Eye (tissue), 1 donor: ENCODE measurements around the gene RABGGTA.

Experiments
- DNase-seq: peaks from one replicate; pipeline ENCODE4 v3.0.0-alpha.2; 2015

The RABGGTA gene

GRCh38 chr14:24278424-24278823 is 7.0 kb upstream of the RABGGTA start:
- DNase-seq, result no peak

- no peak for DNase-seq
Measured at GRCh38 chr14:24277606-24278321, 6.4 kb upstream of the RABGGTA start.

GRCh38 chr14:24277071-24277470 is 5.7 kb upstream of the RABGGTA start:
- no peak for DNase-seq

- DNase-seq, result no peak
Measured at GRCh38 chr14:24274101-24274543, 2.7 kb upstream of the RABGGTA start.

- no peak for DNase-seq
Measured at GRCh38 chr14:24273422-24273998, 2.1 kb upstream of the RABGGTA start.

GRCh38 chr14:24272467-24272866 is 1.1 kb upstream of the RABGGTA start:
- DNase-seq, result no peak

- no peak for DNase-seq
Measured at GRCh38 chr14:24271834-24272263, 452 bp upstream of the RABGGTA start.

GRCh38 chr14:24270537-24271133 is 762 bp downstream of the RABGGTA start:
- no peak for DNase-seq

GRCh38 chr14:24269910-24270536 is 1.4 kb downstream of the RABGGTA start:
- DNase-seq, result no peak

GRCh38 chr14:24269368-24269767 is 2.0 kb downstream of the RABGGTA start:
- DNase-seq, result no peak

GRCh38 chr14:24268225-24268624 is 3.2 kb downstream of the RABGGTA start:
- no peak for DNase-seq

GRCh38 chr14:24267516-24267915 is 3.9 kb downstream of the RABGGTA start:
- DNase-seq, result no peak

GRCh38 chr14:24266344-24267244 is 4.8 kb downstream of the RABGGTA start:
- DNase-seq, result no peak

GRCh38 chr14:24264298-24264697 is 7.1 kb downstream of the RABGGTA start:
- DNase-seq, result no peak

GRCh38 chr14:24263848-24264247 is 7.5 kb downstream of the RABGGTA start:
- no peak for DNase-seq

GRCh38 chr14:24262821-24263733 is 8.3 kb downstream of the RABGGTA start, which contains the start of gene TGM1:
TSS of gene TGM1 (minus strand) at chr14:24263177. CDS start at chr14:24262352, 825 bp downstream.
- no peak for DNase-seq

- DNase-seq, result no peak
Measured at GRCh38 chr14:24261969-24262327, 9.4 kb downstream of the RABGGTA start.

GRCh38 chr14:24261256-24261968 is 10.0 kb downstream of the RABGGTA start:
- DNase-seq, result no peak

GRCh38 chr14:24260780-24261157 is 10.6 kb downstream of the RABGGTA start:
- no peak for DNase-seq

- DNase-seq, result no peak
Measured at GRCh38 chr14:24260026-24260779, 11.2 kb downstream of the RABGGTA start.
